Embryonic facial prominence (tissue), 1 donor: ENCODE data around the gene CD300A.

Experiments used
- DNase-seq: peaks from one replicate; pipeline ENCODE4 v3.0.0-alpha.2; 2016; ENCODE audit errors: extremely low spot score

Gene CD300A

DNA sequence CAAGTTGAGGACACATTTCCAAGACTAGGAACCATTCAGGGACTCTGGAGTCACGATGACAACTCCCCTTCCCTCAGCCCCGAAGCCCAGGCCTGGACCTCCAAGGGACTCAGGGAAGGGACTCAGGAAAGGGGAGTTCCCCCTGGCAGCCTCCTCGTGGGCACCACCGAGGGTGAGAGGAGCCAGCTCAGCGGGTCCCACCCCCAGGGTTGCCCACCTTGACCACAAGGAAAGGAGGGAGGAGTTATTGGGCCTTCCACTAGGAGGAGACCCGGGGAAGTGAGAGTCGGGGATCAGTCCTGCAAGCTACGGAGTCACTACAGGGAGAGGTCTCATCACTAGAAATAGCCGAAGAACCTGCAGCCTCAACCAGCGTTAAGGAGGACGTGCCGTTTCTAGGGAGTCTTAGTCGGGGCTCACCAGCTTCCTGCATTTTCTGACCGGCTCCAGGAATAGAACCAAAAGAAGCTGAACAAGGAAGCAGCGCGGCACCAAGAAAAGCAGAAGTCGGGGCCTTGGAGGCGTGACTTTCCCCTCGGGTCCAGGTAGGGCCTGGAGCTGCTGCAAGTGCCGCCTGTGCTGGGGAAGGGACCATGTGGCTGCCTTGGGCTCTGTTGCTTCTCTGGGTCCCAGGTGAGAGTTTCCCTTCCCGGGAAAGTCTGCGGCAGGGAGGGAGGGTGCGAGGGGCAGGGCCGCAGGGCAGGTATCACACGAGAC, at the start of gene CD300A:
TSS of gene CD300A (plus strand) at position 524 of the 717 bp plus-strand sequence. CDS start at position 594, 70 bp downstream.
- DNase-seq = no peak

DNA sequence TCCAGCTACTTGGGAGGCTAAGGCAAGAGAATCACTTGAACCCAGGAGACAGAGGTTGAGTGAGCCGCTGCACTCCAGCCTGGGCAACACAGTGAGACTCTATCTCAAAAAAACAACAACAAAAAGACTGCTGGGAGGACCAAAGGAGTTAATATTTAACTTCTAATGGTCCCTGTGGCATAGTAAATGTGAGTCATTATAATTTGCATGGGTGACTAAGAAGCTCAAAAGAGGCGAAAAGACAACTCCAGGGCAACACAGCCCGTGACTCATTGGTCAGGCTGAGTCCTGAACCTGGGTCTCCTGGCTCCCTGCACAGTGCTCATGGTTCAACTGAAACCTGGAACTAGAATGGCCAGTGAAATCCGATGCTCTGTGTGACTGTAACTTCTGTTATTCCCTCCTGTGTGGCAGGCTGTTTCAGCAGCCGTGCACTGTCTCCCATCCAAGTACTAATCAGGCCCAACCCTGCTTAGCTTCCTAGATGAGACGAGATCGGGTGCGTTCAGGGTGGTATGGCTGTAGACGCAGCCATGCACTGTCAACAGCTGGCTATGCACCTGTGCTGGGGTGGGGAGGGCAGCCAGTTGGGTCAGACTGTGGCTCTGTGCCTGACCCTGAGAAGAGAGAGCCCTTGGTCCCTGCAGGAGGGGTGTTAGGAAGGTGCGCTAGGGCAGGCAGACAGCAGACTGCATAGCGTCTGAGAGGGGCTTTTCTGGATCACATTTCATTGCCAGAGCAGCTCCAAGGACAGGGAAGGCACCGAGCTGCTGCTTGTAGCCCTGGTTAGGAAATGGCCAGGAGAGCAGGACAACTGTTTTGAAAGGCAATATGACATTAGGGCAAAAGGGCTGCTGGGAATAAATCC, 49.0 kb upstream of the CD300A start:
- DNase-seq = no peak

DNA sequence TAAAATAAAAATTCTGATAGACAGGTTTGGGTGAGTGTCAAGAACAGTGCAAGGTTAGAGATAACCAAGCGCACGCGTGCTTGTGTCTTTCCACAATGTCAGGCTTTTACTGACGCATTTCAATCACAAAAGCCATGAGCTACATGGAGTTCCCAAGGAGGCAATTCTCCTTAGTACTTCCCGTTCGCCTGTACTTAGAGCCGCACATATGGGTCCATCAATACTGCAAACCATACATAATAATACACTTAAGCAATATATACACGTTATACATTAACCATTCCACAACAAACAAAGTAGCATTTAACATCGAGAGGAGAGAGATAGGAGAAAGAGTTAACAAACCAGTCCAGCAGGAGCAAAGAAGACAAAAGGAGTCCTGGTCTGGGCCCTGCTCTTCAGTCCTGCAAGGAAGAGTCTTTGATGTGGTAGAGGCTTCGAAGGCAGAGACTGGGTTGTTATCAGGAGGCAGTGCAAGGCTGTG, 46.5 kb upstream of the CD300A start:
- DNase-seq = no peak

DNA sequence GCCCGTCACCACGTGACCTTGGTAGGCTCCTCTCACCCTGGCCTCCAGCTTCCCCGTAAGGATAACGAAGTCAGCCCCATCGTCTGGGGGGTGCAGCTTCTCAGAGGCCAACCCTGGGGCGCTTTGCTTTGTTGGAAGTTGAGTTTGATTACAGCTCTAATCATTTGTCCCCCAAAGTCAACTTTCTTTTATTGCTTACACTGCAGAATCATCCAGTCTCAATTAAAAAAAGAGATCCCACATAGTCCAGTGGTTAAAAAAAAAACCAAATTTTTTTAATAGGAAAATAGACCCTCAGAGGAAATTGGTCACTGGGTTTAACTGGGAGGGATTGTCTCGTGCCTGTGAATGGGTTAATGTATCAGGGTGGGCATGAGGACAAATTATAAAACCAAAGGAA, 42.3 kb upstream of the CD300A start:
- no peak for DNase-seq

DNA sequence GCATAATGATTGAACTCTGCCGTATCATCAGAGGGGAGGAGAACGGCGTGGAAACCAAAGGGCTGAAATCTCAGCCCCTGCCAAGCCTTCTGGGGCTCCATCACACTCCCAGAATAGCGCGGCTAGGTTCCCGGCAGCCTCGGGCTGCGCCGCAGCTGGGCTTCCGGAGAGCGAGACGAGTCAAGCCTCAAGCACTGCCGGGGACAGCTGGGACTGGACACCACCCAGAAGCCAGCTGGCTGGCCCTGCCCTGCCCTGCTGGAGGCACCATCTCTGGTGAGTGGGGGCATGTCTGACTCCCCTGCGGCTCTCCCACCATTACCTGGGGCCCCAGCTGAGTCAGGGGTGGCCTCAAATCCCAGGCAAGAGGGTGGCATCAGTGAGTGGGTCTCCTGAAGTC, 41.8 kb upstream of the CD300A start:
- DNase-seq = no peak

- DNase-seq = no peak
Measured at GRCh38 chr17:74426551-74427047, 39.8 kb upstream of the CD300A start.

DNA sequence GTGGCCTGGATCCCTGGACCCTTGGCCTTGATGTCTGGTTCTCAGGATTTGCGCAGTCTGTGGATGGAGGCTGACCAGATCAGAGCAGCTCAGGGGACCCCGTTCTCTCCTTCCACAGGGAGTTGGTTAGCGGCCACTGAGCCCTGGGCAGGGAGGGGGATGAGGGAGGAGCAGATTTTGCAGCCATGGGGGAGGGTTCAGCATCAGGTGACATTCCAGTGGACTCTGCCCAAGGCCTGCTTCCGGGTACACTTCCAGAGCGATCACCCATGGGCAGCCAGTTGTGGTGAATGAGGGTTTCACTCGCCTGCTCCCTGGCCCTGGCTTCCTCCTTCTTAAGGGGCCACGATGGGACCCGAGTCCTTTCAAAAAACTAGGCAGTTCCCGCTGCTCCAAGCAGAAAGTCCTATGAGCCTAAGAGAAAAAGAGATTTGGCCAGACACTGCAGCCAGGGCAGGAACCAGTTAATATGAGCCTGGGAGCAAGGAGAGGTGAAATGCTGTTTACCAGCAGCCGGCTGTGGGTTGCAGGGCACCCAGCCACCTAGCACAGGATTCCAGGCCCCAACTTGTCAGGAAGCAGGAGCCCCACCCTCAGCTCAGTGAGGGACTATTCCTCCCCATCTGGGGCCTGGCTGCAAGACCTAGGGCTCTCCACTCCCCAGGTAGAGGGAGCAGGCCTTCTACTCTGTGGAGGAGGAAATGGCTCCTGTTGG, 39.2 kb upstream of the CD300A start:
- no peak for DNase-seq

DNA sequence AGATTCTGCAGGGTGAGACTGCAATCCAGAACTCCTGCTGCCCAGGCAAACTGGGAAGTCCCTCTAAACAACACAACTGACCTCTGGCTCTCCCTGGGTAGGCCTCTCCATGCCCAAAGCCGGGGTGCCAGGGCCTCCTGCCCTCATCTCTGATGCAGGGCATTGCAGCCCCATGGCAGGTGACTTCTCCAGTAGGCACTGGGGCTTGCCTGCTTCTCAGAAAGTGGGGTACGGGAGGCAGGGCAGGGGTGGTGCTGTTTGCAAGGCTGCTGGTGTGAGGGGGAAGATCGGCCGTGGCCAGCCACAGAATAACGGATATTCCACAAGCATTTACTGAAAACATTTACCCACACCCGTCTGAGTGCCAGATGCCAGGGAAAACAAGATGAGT, 38.7 kb upstream of the CD300A start:
- DNase-seq = no peak

GRCh38 chr17:74429604-74430384, 36.6 kb upstream of the CD300A start:
- no peak for DNase-seq

DNA sequence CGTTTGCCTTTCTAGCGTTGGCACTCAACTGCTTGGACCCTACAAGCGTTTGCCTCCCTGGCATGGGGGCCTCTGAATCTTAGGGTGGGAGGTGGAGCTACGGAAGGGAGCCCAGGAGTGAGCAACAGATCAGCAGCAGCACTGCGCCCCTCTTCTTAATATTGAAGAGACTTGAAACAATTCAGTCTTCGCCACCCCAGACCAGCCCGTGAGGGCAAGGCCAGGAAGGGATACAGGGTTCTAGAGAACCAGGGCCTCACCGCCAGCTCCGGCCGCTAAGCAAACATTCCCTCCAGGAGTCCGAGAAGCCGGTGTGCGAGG, 36.1 kb upstream of the CD300A start:
- no peak for DNase-seq

- DNase-seq = no peak
Measured at GRCh38 chr17:74430706-74431567, 35.5 kb upstream of the CD300A start.

GRCh38 chr17:74431568-74432423, 34.6 kb upstream of the CD300A start, which contains the start of gene GPRC5C:
Gene GPRC5C, plus strand, starts transcription at chr17:74432088. Its CDS starts 7,689 bp downstream, at chr17:74439777.
- peak; percentile 77 for DNase-seq

DNA sequence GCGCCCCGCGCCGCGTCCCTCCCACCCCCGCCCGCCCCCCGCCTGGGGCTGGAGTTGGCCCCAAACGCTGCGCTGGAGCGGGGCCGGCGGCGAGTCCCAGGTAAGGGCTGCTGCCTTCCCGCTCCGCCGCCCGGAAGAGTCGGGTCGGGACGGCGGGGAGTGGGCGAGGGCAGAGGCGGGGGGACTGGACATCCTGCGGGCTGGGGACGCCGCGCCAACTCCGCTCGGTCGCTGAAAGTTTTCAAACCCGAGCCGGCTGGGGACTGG, 34.1 kb upstream of the CD300A start:
- DNase-seq = no peak

GRCh38 chr17:74432766-74433391, 33.6 kb upstream of the CD300A start:
- DNase-seq = no peak

- DNase-seq = no peak
Measured at GRCh38 chr17:74433421-74434121, 32.9 kb upstream of the CD300A start.

- no peak for DNase-seq
Measured at GRCh38 chr17:74435775-74436359, 30.6 kb upstream of the CD300A start.

GRCh38 chr17:74437702-74438101, 28.7 kb upstream of the CD300A start:
- DNase-seq = no peak
